ENCODE measurements around the gene ZNF579. TPM values are rescaled to one million over a fixed set of nuclear protein-coding genes. Genes with fewer than 3 reads are reported as not detected.

Gene ZNF579
- 10 to 100 TPM in 4 of 5 donors, 1 to 10 TPM in 1; 10.0 to 20.2 (median 13.7) TPM for polyA plus RNA-seq (ENCODE audit: insufficient read depth in 1 of 5, insufficient read length in 5 of 5, low replicate concordance in 1 of 5)
- long read RNA-seq, donor 1, transcript ZNF579-201 (2 exons, 2,899 nt), result major isoform, 13 of 13 reads
- long read RNA-seq, donor 1, partial matches to known transcripts, result 0 of 13 reads
- long read RNA-seq, donor 1, other reads (novel, unspliced or antisense), result 0 of 13 reads
- long read RNA-seq, donor 2, transcript ZNF579-201 (2 exons, 2,899 nt), result major isoform, 5 of 5 reads
- long read RNA-seq, donor 2, partial matches to known transcripts, result 0 of 5 reads
- long read RNA-seq, donor 2, other reads (novel, unspliced or antisense), result 0 of 5 reads
- long read RNA-seq, donor 3, partial matches to known transcripts, result 0 of 1 reads
- long read RNA-seq, donor 3, other reads (novel, unspliced or antisense), result 0 of 1 reads
- long read RNA-seq, donor 4, transcript ZNF579-201 (2 exons, 2,899 nt), result major isoform, 6 of 6 reads
- long read RNA-seq, donor 4, partial matches to known transcripts, result 0 of 6 reads
- long read RNA-seq, donor 4, other reads (novel, unspliced or antisense), result 0 of 6 reads
- long read RNA-seq, donor 5, partial matches to known transcripts, result 0 of 3 reads
- long read RNA-seq, donor 5, other reads (novel, unspliced or antisense), result 0 of 3 reads
- long read RNA-seq, donor 6, transcript ZNF579-201 (2 exons, 2,899 nt), result major isoform, 5 of 5 reads
- long read RNA-seq, donor 6, partial matches to known transcripts, result 0 of 5 reads
- long read RNA-seq, donor 6, other reads (novel, unspliced or antisense), result 0 of 5 reads
- long read RNA-seq, donor 7, transcript ZNF579-201 (2 exons, 2,899 nt), result major isoform, 6 of 6 reads
- long read RNA-seq, donor 7, partial matches to known transcripts, result 0 of 6 reads
- long read RNA-seq, donor 7, other reads (novel, unspliced or antisense), result 0 of 6 reads
- long read RNA-seq, donor 8, partial matches to known transcripts, result 0 of 4 reads
- long read RNA-seq, donor 8, other reads (novel, unspliced or antisense), result 0 of 4 reads

- DNase-seq, result peak; percentile 80 to 84
These were observed at the start of gene ZNF579 for GRCh38 chr19:55580628-55581144. ZNF579 (minus strand) TSS chr19:55580848; CDS start chr19:55579639, 1,209 bp downstream.

GRCh38 chr19:55626350-55626749 is 45.7 kb upstream of the ZNF579 start:
- DNase-seq, result no peak

- DNase-seq, result no peak
These were observed 44.3 kb upstream of the ZNF579 start for GRCh38 chr19:55625004-55625326.

- DNase-seq, result peak; percentile 94 to 95
These were observed 43.7 kb upstream of the ZNF579 start, which contains the start of gene ZNF784 for GRCh38 chr19:55624109-55625003. ZNF784 (minus strand) TSS chr19:55624566; CDS start chr19:55624561, 5 bp downstream.

GRCh38 chr19:55623561-55623960 is 42.9 kb upstream of the ZNF579 start:
- no peak for DNase-seq

GRCh38 chr19:55623130-55623529 is 42.5 kb upstream of the ZNF579 start:
- DNase-seq, result no peak

GRCh38 chr19:55622242-55622969 is 41.8 kb upstream of the ZNF579 start:
- no peak for DNase-seq

GRCh38 chr19:55621673-55622231 is 41.1 kb upstream of the ZNF579 start:
- no peak for DNase-seq

- no peak for DNase-seq
These were observed 40.6 kb upstream of the ZNF579 start for GRCh38 chr19:55621205-55621672.

GRCh38 chr19:55620410-55621204 is 40.0 kb upstream of the ZNF579 start:
- DNase-seq, result no peak

- DNase-seq, result peak in 1 of 2 donors; percentile 60
These were observed 38.6 kb upstream of the ZNF579 start for GRCh38 chr19:55619286-55619685.

GRCh38 chr19:55618426-55618825 is 37.8 kb upstream of the ZNF579 start:
- DNase-seq, result no peak

- no peak for DNase-seq
These were observed 36.8 kb upstream of the ZNF579 start for GRCh38 chr19:55617426-55617825.

GRCh38 chr19:55616395-55616875 is 35.8 kb upstream of the ZNF579 start:
- DNase-seq, result no peak

- DNase-seq, result no peak
These were observed 35.1 kb upstream of the ZNF579 start for GRCh38 chr19:55615543-55616394.

- DNase-seq, result no peak
These were observed 34.3 kb upstream of the ZNF579 start for GRCh38 chr19:55614711-55615542.

Measured in right lung (tissue), 10 donors.